Endothelial cell of umbilical vein (primary cell): ENCODE measurements around the gene NUDT16L1. TPM values are rescaled to one million over a fixed set of nuclear protein-coding genes. Genes with fewer than 3 reads are reported as not detected.

Source experiments
- BruUV-seq: library from RNA; stranded (reverse); fragments of 400-500 nt; replicated peaks from 2 replicates; lab custom pipeline; 2021; lab: Mats Ljungman, UMichigan
- CTCF ChIA-PET: fragments of 300-600, 350-600 bp; sonication (Branson Sonifier 250); formaldehyde crosslinking; loops from one replicate; lab custom pipeline; 2021; ENCODE audit warnings: antibody characterized with exemption, inconsistent platforms; lab: Charles Lee
- POLR2A ChIA-PET: fragments of 300-600, 350-600 bp; sonication (Branson Sonifier 250); formaldehyde crosslinking; loops from one replicate; lab custom pipeline; 2021; ENCODE audit warnings: antibody characterized with exemption, inconsistent platforms; lab: Charles Lee
- DNase-seq: peaks from one replicate; pipeline ENCODE4 v3.0.0-alpha.2; 2011; ENCODE audit warnings: low read depth, low spot score
- FAIRE-seq: peaks from 2 replicates; lab custom pipeline; 2011; peaks lifted over from hg19 to GRCh38; lab: Jason Lieb, UNC
- H2AFZ ChIP-seq: 2 replicates; pipeline ENCODE4 v1.6.0; 2012; ENCODE audit warnings: low read depth, low read length, control low read depth, inconsistent platforms
- H3K27ac ChIP-seq: 2 replicates; pipeline ENCODE4 v1.5.1; 2011; ENCODE audit warnings: low read depth, mild to moderate bottlenecking, control low read depth, low read length, moderate library complexity; ENCODE audit not compliant: insufficient read depth
- H3K27me3 ChIP-seq, 2 experiments: 2 replicates each; pipeline versions ENCODE4 v1.6.0 to v1.6.1; 2011; ENCODE audit warnings: low read length in 2 of 2, mixed read lengths in 1 of 2; ENCODE audit not compliant: control insufficient read depth in 2 of 2, insufficient read depth in 2 of 2
- H3K36me3 ChIP-seq, 2 experiments: 2 replicates in 1 of 2; 3 replicates in 1 of 2; pipeline ENCODE4 v1.5.1; 2011; ENCODE audit warnings: low read length in 2 of 2, mild to moderate bottlenecking in 1 of 2, moderate library complexity in 1 of 2; ENCODE audit not compliant: control insufficient read depth in 2 of 2, insufficient read depth in 2 of 2; ENCODE audit errors: extremely low read depth in 1 of 2
- H3K4me1 ChIP-seq: 3 replicates; pipeline ENCODE4 v1.5.1; 2011; ENCODE audit warnings: mild to moderate bottlenecking, low read length; ENCODE audit not compliant: control insufficient read depth, insufficient read depth; ENCODE audit errors: extremely low read depth
- H3K4me2 ChIP-seq: 2 replicates; pipeline ENCODE4 v1.6.1; 2011; ENCODE audit warnings: low read length, control low read depth, mixed read lengths; ENCODE audit not compliant: insufficient read depth
- H3K4me3 ChIP-seq, 3 experiments: fragments of 200-600 bp in 1 of 3; sonication (generic), shearing (Covaris generic) in 1 of 3; replicated peaks in 1 of 3; 2 replicates each; pipeline ENCODE4 v1.5.1; 2011 to 2016; ENCODE audit warnings: control low read depth in 3 of 3, low read length in 3 of 3, mild to moderate bottlenecking in 2 of 3, inconsistent platforms in 1 of 3, low read depth in 1 of 3, moderate library complexity in 1 of 3; ENCODE audit not compliant: insufficient read depth in 1 of 3
- H3K79me2 ChIP-seq: 2 replicates; pipeline ENCODE4 v1.6.0; 2012; ENCODE audit warnings: low read length, inconsistent platforms; ENCODE audit not compliant: control insufficient read depth, insufficient read depth
- H3K9ac ChIP-seq: replicated peaks from 2 replicates; pipeline ENCODE3; 2011; ENCODE audit warnings: low read length, control low read depth; ENCODE audit not compliant: insufficient read depth; ENCODE audit errors: extremely low read depth
- H3K9me1 ChIP-seq: replicated peaks from 3 replicates; pipeline ENCODE4 v1.6.0; 2011; ENCODE audit warnings: mild to moderate bottlenecking, low read length; ENCODE audit not compliant: control insufficient read depth, insufficient read depth; ENCODE audit errors: extremely low read depth
- H3K9me3 ChIP-seq: replicated peaks from 2 replicates; pipeline ENCODE4 v1.5.1; 2012; ENCODE audit warnings: low read length, inconsistent platforms; ENCODE audit not compliant: control insufficient read depth, insufficient read depth
- H4K20me1 ChIP-seq: replicated peaks from 2 replicates; pipeline ENCODE3; 2011; ENCODE audit warnings: mild to moderate bottlenecking, low read length; ENCODE audit not compliant: control insufficient read depth, insufficient read depth; ENCODE audit errors: extremely low read depth
- EZH2 ChIP-seq: IDR thresholded peaks from 2 replicates; pipeline ENCODE4 v1.6.1; 2012; ENCODE audit warnings: borderline replicate concordance, low read depth, mild to moderate bottlenecking, moderate library complexity, low read length, inconsistent platforms; ENCODE audit not compliant: severe bottlenecking
- GATA2 ChIP-seq: IDR thresholded peaks from 2 replicates; pipeline ENCODE4 v1.7.0; 2011; ENCODE audit warnings: low read depth, mild to moderate bottlenecking, moderate library complexity, mixed read lengths, low read length; ENCODE audit not compliant: insufficient read length, insufficient read depth
- JUN ChIP-seq: IDR thresholded peaks from 2 replicates; pipeline ENCODE4 v1.6.1; 2011; ENCODE audit warnings: borderline replicate concordance, low read depth; ENCODE audit not compliant: insufficient read length, insufficient read depth
- MYC ChIP-seq: IDR thresholded peaks from one replicate; pipeline ENCODE4 v1.6.1; 2011; ENCODE audit warnings: mild to moderate bottlenecking, low read depth, low read length
- POLR2A ChIP-seq: IDR thresholded peaks from 2 replicates; pipeline ENCODE4 v1.6.1; 2012; ENCODE audit warnings: low read depth, mild to moderate bottlenecking, control low read depth, low read length
- POLR2AphosphoS5 ChIP-seq: IDR thresholded peaks from 2 replicates; pipeline ENCODE4 v1.6.1; 2012; ENCODE audit warnings: low read depth, mild to moderate bottlenecking, control low read depth, low read length, moderate library complexity; ENCODE audit not compliant: insufficient read depth
- dilution Hi-C: fragments of 300-500 bp; cut with MboI; formaldehyde crosslinking; loops from one replicate; pipeline ENCODE4 v1.15.0; 2019; ENCODE audit warnings: low sequenced_read_pairs; ENCODE audit not compliant: extremely low pct_ligation_motif_present
- intact Hi-C: fragments of 100-400 bp; cut with micrococcal nuclease; formaldehyde crosslinking; loops from one replicate; pipeline ENCODE4 v1.10.0; 2022
- polyA plus RNA-seq, 4 experiments: library from polyadenylated mRNA; depleted of rRNA in 3 of 4; stranded (reverse) in 3 of 4; unstranded in 1 of 4; fragments of >200 nt; gene quantifications; 2 replicates each; pipeline versions ENCODE4 v1.2.1 to v1.2.3, GENCODE V29; 2011 to 2012; ENCODE audit warnings: missing spikeins in 1 of 4
- total RNA-seq: library from RNA; stranded (reverse); gene quantifications from 2 replicates; pipeline ENCODE4 v1.2.3, GENCODE V29; 2021
- TF ChIP-seq, protein P1 (sequence below): IDR thresholded peaks from 2 replicates; pipeline ENCODE4 v1.6.1; 2011; ENCODE audit not compliant: insufficient read depth, insufficient read length
- TF ChIP-seq, protein P2 (sequence below), 2 donors: IDR thresholded peaks; 1 replicate in 1 of 2; 2 replicates in 1 of 2; pipeline ENCODE4 v1.5.1; 2011; ENCODE audit warnings: low read length in 2 of 2, mild to moderate bottlenecking in 2 of 2, moderate library complexity in 2 of 2, control low read depth in 1 of 2, inconsistent platforms in 1 of 2, low read depth in 1 of 2; ENCODE audit not compliant: insufficient read depth in 1 of 2; ENCODE audit errors: extremely low read depth in 1 of 2

NUDT16L1 gene
- total and polyA plus RNA-seq, 2 donors (not counting 3 experiments of a cell fraction or from before 2014, with no cell fraction given) = 24.7 to 53.1 TPM

DNA sequence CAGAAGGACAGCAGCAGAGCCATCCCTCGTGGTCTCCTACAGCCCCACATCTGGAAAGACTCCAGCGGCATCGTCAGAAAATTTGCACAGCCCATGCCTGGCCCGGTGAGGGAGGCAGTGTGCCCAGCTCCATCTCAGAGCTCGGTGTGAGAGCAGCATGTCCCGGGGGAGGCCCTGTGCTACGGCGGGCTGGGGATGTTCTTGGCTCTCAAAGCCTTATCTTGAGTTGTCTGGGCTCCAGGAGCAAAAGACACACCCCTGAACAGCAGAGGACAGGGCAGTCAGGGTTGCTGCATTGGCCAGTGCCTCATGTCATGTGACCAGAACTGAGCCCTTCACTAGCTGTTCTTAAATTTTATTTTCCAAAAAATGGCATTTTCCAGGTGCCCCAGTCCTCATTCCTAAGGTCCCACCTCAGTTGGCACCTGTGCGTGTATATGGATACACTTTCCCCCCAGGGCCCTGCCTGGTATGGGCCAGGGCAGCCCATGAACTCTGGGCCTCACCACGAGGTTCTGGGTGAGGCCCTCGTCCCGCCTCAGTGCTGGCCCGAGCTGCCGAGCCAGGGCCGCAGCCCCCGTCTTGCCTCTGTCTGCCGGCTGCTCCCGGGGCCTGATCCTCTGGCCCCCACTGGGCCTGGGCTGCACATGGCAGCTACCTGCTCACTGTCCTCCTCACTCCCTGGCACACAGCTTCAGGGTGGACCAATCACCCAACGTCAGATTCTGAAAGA is 3.0 kb downstream of the NUDT16L1 start:
- Histone ChIP-seq H2AFZ (no peak overlapping the region), H3K9me1 (no peaks in the 10 kb centered on the region), H3K27me3 (no peaks in the 10 kb centered on the region), H3K79me2 (no peaks in the 10 kb centered on the region), H3K27ac (no peak overlapping the region), H3K9ac (no peak overlapping the region), H3K4me3 (no peak overlapping the region), H3K9me3 (no peaks in the 10 kb centered on the region), H4K20me1 (no peaks in the 10 kb centered on the region), H3K4me2 (no peak overlapping the region), H3K36me3 (peaks cover 3 to 32% of the 10 kb centered on the region in 2 experiments), H3K4me1 (peaks cover 4% of the 10 kb centered on the region)
- DNase-seq (no peak), FAIRE-seq (no peak)
- dilution Hi-C loops (no loop called here), intact Hi-C loops (no loop called here)
- ChIA-PET POLR2A (no interaction called here), CTCF (interaction anchor here (0.6 to 1.4 kb wide), 3 partner anchors 10 to 259 kb away, joined by 3 read pairs; partner anchors contain the start of gene MGRN1)
- BruUV-seq = no TSS peak
- no peak for TF ChIP-seq GATA2
- TF ChIP-seq POLR2A = peak; percentile 12
- TF ChIP-seq EZH2 = no peak

DNA sequence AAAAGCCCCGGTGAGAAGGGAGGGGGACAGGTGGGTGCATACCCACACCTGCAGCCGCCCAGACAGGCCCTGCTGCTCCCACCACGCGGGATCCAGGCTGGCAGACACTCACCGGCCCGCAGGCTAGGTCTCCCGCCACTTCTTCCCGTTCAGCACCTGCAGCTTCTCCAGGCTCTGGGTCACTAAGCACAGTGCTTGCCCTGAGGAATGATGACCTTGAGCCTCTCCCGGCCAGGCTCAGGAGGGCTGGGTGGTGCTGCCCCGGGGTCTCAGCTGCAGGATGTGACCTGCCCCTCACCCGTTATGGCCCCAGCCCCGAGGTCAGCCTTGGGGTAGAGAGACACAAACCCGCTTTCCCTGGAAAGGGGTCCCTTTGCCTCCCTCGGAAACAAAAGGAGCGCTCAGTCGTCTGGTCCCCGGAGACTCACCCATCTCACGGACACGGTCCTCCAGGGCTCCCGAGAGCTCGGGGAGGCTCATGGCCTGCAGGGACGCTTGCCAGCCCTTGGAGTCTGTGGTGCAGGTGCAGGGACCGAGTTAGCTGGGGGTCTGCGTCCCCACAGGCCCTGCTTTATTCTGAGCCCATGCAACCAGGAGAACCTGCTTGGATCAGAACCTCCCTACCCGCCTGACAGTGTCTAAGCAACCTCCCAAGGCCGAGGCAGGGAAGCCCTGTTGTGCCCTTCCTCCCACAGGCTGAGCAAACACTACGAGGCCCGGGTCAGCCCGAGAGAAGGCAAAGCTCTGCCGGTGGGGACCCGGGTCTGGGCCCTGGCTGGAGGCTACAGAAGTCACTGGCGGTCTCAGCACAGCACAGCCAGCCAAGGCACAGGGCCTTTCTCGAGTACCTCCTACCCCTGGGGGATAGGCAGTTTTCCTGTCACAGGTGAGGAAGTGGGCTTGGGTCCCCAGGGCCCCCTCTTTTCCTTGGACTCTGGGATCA is 3.8 kb downstream of the NUDT16L1 start:
- FAIRE-seq = no peak
- Histone ChIP-seq H4K20me1 (no peaks in the 10 kb centered on the region), H3K27ac (no peak overlapping the region), H3K9me3 (no peaks in the 10 kb centered on the region), H2AFZ (no peak overlapping the region), H3K4me3 (no peak overlapping the region), H3K9me1 (no peaks in the 10 kb centered on the region), H3K9ac (no peak overlapping the region), H3K79me2 (no peaks in the 10 kb centered on the region), H3K27me3 (no peaks in the 10 kb centered on the region), H3K4me2 (no peak overlapping the region), H3K4me1 (peaks cover 4% of the 10 kb centered on the region), H3K36me3 (peaks cover 3 to 38% of the 10 kb centered on the region in 2 experiments)
- intact Hi-C loops (no loop called here), dilution Hi-C loops (no loop called here)
- ChIA-PET CTCF (interaction anchor here (0.5 to 1.4 kb wide), 2 partner anchors 11 to 167 kb away, joined by 3 read pairs; no protein-coding TSS in a partner anchor), POLR2A (no interaction called here)
- no TSS peak for BruUV-seq
- no peak for DNase-seq
- TF ChIP-seq, protein P1, sequence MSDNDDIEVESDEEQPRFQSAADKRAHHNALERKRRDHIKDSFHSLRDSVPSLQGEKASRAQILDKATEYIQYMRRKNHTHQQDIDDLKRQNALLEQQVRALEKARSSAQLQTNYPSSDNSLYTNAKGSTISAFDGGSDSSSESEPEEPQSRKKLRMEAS = no peak
- TF ChIP-seq MYC = no peak
- TF ChIP-seq, protein P2, sequence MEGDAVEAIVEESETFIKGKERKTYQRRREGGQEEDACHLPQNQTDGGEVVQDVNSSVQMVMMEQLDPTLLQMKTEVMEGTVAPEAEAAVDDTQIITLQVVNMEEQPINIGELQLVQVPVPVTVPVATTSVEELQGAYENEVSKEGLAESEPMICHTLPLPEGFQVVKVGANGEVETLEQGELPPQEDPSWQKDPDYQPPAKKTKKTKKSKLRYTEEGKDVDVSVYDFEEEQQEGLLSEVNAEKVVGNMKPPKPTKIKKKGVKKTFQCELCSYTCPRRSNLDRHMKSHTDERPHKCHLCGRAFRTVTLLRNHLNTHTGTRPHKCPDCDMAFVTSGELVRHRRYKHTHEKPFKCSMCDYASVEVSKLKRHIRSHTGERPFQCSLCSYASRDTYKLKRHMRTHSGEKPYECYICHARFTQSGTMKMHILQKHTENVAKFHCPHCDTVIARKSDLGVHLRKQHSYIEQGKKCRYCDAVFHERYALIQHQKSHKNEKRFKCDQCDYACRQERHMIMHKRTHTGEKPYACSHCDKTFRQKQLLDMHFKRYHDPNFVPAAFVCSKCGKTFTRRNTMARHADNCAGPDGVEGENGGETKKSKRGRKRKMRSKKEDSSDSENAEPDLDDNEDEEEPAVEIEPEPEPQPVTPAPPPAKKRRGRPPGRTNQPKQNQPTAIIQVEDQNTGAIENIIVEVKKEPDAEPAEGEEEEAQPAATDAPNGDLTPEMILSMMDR (IDR thresholded peaks at IDR 0.05; ENCODE audit: extremely low read depth in 1 of 2, insufficient read depth in 1 of 2, low read depth in 1 of 2, low read length in 2 of 2) = no peak
- TF ChIP-seq POLR2A = no peak
- TF ChIP-seq JUN = no peak
- TF ChIP-seq GATA2 = no peak
- TF ChIP-seq EZH2 = no peak
- TF ChIP-seq POLR2AphosphoS5 = no peak
